Common myeloid progenitor, CD34-positive (primary cell): ENCODE data around the gene RELCH.

Source experiments
- CTCF ChIA-PET: fragments of 350-600 bp; sonication (Branson Sonifier 250); formaldehyde crosslinking; loops from one replicate; lab custom pipeline; 2021; ENCODE audit warnings: antibody characterized with exemption; lab: Charles Lee
- POLR2A ChIA-PET: fragments of 350-600 bp; sonication (Branson Sonifier 250); formaldehyde crosslinking; loops from one replicate; lab custom pipeline; 2021; ENCODE audit warnings: antibody characterized with exemption; lab: Charles Lee
- DNase-seq, 3 donors: peaks; one replicate each; pipeline versions ENCODE4 v3.0.0 to v3.0.0-alpha.2; 2013
- H3K27ac ChIP-seq, 2 experiments: 1 replicate in 1 of 2; 2 replicates in 1 of 2; pipeline ENCODE4 v1.7.0; 2013; ENCODE audit warnings: inconsistent platforms in 2 of 2, low read length in 2 of 2, mild to moderate bottlenecking in 2 of 2, low read depth in 1 of 2, moderate library complexity in 1 of 2; ENCODE audit not compliant: severe bottlenecking in 2 of 2, insufficient read depth in 1 of 2, poor library complexity in 1 of 2
- H3K27me3 ChIP-seq, 5 experiments: replicated peaks in 2 of 5; 1 replicate in 3 of 5; 2 replicates in 2 of 5; pipeline versions ENCODE4 v1.6.1 to v1.7.0; 2013; ENCODE audit warnings: low read length in 4 of 5, mild to moderate bottlenecking in 2 of 5, moderate library complexity in 2 of 5, inconsistent platforms in 1 of 5; ENCODE audit not compliant: insufficient read depth in 5 of 5, control insufficient read depth in 4 of 5
- H3K36me3 ChIP-seq, 4 experiments: 1 replicate in 2 of 4; 2 replicates in 2 of 4; pipeline versions ENCODE4 v1.6.1 to v1.7.0; 2013; ENCODE audit warnings: low read length in 3 of 4, control low read depth in 1 of 4, mild to moderate bottlenecking in 1 of 4; ENCODE audit not compliant: control insufficient read depth in 4 of 4, insufficient read depth in 4 of 4
- H3K4me1 ChIP-seq, 4 experiments: 1 replicate in 3 of 4; 2 replicates in 1 of 4; pipeline versions ENCODE4 v1.6.1 to v1.7.1; 2013; ENCODE audit warnings: low read length in 3 of 4, mild to moderate bottlenecking in 3 of 4, control low read depth in 1 of 4, inconsistent platforms in 1 of 4, moderate library complexity in 1 of 4; ENCODE audit not compliant: control insufficient read depth in 4 of 4, insufficient read depth in 4 of 4; ENCODE audit errors: control extremely low read depth in 1 of 4
- H3K4me3 ChIP-seq, 7 experiments: 1 replicate in 4 of 7; 2 replicates in 3 of 7; pipeline versions ENCODE4 v1.5.1 to v1.7.0; 2013; ENCODE audit warnings: mild to moderate bottlenecking in 7 of 7, low read length in 6 of 7, moderate library complexity in 6 of 7, inconsistent platforms in 2 of 7, low read depth in 2 of 7, control low read depth in 1 of 7; ENCODE audit not compliant: insufficient read depth in 4 of 7, control insufficient read depth in 1 of 7; ENCODE audit errors: extremely low read depth in 1 of 7
- H3K9me3 ChIP-seq, 5 experiments: 1 replicate in 4 of 5; 2 replicates in 1 of 5; pipeline versions ENCODE4 v1.6.1 to v1.7.1; 2013; ENCODE audit warnings: low read length in 4 of 5, mild to moderate bottlenecking in 2 of 5, inconsistent platforms in 1 of 5, low read depth in 1 of 5, moderate library complexity in 1 of 5; ENCODE audit not compliant: control insufficient read depth in 4 of 5, insufficient read depth in 2 of 5; ENCODE audit errors: control extremely low read depth in 1 of 5
- WGBS: methylation state at CpG from one replicate; pipeline ENCODE4 v1.1.5; 2013; ENCODE audit not compliant: insufficient coverage; 5-methylcytosine and 5-hydroxymethylcytosine counted together

Gene RELCH

GRCh38 chr18:62200121-62200914 lies 13.3 kb downstream of the RELCH start:
- Histone ChIP-seq H3K4me1 (peaks cover 0 to 3% (median 1%) of the 10 kb centered on the region in 4 experiments), H3K36me3 (peaks cover 0 to 3% (median 0%) of the 10 kb centered on the region in 4 experiments), H3K4me3 (no peak overlapping the region), H3K27me3 (no peaks in the 10 kb centered on the region), H3K9me3 (no peaks in the 10 kb centered on the region), H3K27ac (no peak overlapping the region)
- CTCF ChIA-PET, result interaction anchor here (1.0 to 2.0 kb wide), 5 partner anchors 10 to 49 kb away, joined by 3 to 9 read pairs (median 7); partner anchors contain the start of genes PIGN and RELCH
- 88% methylated on average over 1 of the region's 3 CpGs for WGBS
- DNase-seq, result no peak
- POLR2A ChIA-PET, result no interaction called here

GRCh38 chr18:62201870-62202269 lies 14.8 kb downstream of the RELCH start:
- ChIA-PET POLR2A (no interaction called here), CTCF (interaction anchor here (0.6 to 1.5 kb wide), 2 partner anchors 45 to 620 kb away, joined by 3 read pairs; no protein-coding TSS in a partner anchor)
- Histone ChIP-seq H3K4me1 (peaks cover 0 to 3% (median under 1%) of the 10 kb centered on the region in 4 experiments), H3K4me3 (no peak overlapping the region), H3K9me3 (no peaks in the 10 kb centered on the region), H3K36me3 (peaks cover 0 to 3% (median 0%) of the 10 kb centered on the region in 4 experiments), H3K27me3 (no peaks in the 10 kb centered on the region), H3K27ac (no peak overlapping the region)
- no peak for DNase-seq
- WGBS, result no CpG with 5 or more reads among the region's 1 CpG

GRCh38 chr18:62205824-62206223 lies 18.8 kb downstream of the RELCH start:
- no peak overlapping the region for H3K4me3 ChIP-seq
- ChIA-PET POLR2A (no interaction called here), CTCF (no interaction called here)
- no peak overlapping the region for H3K27ac ChIP-seq
- no peaks in the 10 kb centered on the region for H3K4me1 ChIP-seq
- WGBS, result 100% methylated on average over 4 of the region's 4 CpGs
- no peak for DNase-seq
- peaks cover 0 to 9% (median 3%) of the 10 kb centered on the region in 4 experiments for H3K36me3 ChIP-seq
- H3K27me3 ChIP-seq, result no peaks in the 10 kb centered on the region
- peaks cover 0 to 20% (median 0%) of the 10 kb centered on the region in 5 experiments for H3K9me3 ChIP-seq

- H3K4me3 ChIP-seq, result no peak overlapping the region
- DNase-seq, result no peak
- no CpG with 5 or more reads among the region's 4 CpGs for WGBS
- H3K9me3 ChIP-seq, result peaks cover 0 to 20% (median 0%) of the 10 kb centered on the region in 5 experiments
- peaks cover 0 to 14% (median 6%) of the 10 kb centered on the region in 4 experiments for H3K36me3 ChIP-seq
- no peak overlapping the region for H3K27ac ChIP-seq
- H3K4me1 ChIP-seq, result no peaks in the 10 kb centered on the region
- CTCF ChIA-PET, result no interaction called here
- no peaks in the 10 kb centered on the region for H3K27me3 ChIP-seq
- POLR2A ChIA-PET, result no interaction called here
Observed at GRCh38 chr18:62206593-62206992, 19.5 kb downstream of the RELCH start.

- no peak overlapping the region for H3K27ac ChIP-seq
- H3K4me3 ChIP-seq, result no peak overlapping the region
- H3K4me1 ChIP-seq, result no peaks in the 10 kb centered on the region
- CTCF ChIA-PET, result interaction anchor here (1.9 kb wide), 1 partner anchor 40 kb away, joined by 5 read pairs; no protein-coding TSS in a partner anchor
- DNase-seq, result no peak
- POLR2A ChIA-PET, result no interaction called here
- peaks cover 4 to 27% (median 15%) of the 10 kb centered on the region in 4 experiments for H3K36me3 ChIP-seq
- peaks cover 0 to 20% (median 0%) of the 10 kb centered on the region in 5 experiments for H3K9me3 ChIP-seq
- no peaks in the 10 kb centered on the region for H3K27me3 ChIP-seq
Observed at GRCh38 chr18:62209046-62209445, 22.0 kb downstream of the RELCH start.

- no peaks in the 10 kb centered on the region for H3K27me3 ChIP-seq
- ChIA-PET CTCF (interaction anchor here (1.1 kb wide), 1 partner anchor 11 kb away, joined by 3 read pairs; no protein-coding TSS in a partner anchor), POLR2A (no interaction called here)
- no peak for DNase-seq
- H3K27ac ChIP-seq, result no peak overlapping the region
- no peaks in the 10 kb centered on the region for H3K4me1 ChIP-seq
- H3K4me3 ChIP-seq, result no peak overlapping the region
- WGBS, result 100% methylated on average over 1 of the region's 1 CpG
- peaks cover 0 to 20% (median 0%) of the 10 kb centered on the region in 5 experiments for H3K9me3 ChIP-seq
- peaks cover 11 to 35% (median 18%) of the 10 kb centered on the region in 4 experiments for H3K36me3 ChIP-seq
Observed at GRCh38 chr18:62210138-62210537, 23.1 kb downstream of the RELCH start.

GRCh38 chr18:62211325-62211828 lies 24.3 kb downstream of the RELCH start:
- no peak for DNase-seq
- Histone ChIP-seq H3K4me1 (no peaks in the 10 kb centered on the region), H3K36me3 (peaks cover 11 to 41% (median 20%) of the 10 kb centered on the region in 4 experiments), H3K27me3 (no peaks in the 10 kb centered on the region), H3K9me3 (peaks cover 0 to 20% (median 0%) of the 10 kb centered on the region in 5 experiments), H3K27ac (no peak overlapping the region), H3K4me3 (no peak overlapping the region)
- ChIA-PET POLR2A (no interaction called here), CTCF (no interaction called here)
